Measurements from ENCODE around the gene ALCAM. TPM values are rescaled to one million over a fixed set of nuclear protein-coding genes. Genes with fewer than 3 reads are reported as not detected.

Gene ALCAM
- polyA plus RNA-seq, 3 donors: 7.1 to 8.0 (median 7.9) TPM

DNA sequence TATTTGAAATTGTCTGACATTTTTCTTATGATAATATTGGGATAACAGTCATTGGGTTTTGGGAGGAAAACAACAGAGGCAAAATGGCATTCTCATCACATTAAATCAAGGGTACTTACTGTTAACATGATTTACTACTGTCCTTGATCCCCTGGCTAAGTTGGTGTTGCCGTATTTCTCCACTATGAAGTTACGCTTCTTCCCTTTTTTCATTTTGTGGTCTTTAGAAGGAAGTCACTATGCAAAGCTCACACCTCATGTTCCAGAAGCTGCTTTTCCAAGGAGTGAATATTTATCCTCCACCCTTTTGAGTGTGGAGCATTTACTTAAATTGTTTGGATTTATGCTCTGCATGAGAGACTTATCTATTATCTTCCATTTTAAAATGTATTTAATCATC is 63.7 kb downstream of the ALCAM start:
- Mint-ChIP-seq H3K4me1 (peaks cover 15% of the 10 kb centered on the region), H3K9me3 (peaks cover 0 to under 1% (median 0%) of the 10 kb centered on the region in 7 donors), H3K27me3 (ENCODE audit: low read depth in 3 of 3) (peaks cover 0 to 2% (median 0%) of the 10 kb centered on the region in 3 donors), H3K36me3 (no peaks in the 10 kb centered on the region), H3K4me3 (no peak overlapping the region), H3K27ac (no peak overlapping the region)
- Histone ChIP-seq H2AFZ (ENCODE audit: insufficient read depth, low read depth, low read length, poor library complexity, severe bottlenecking) (no peak overlapping the region), H4K20me1 (ENCODE audit: insufficient read depth, low read length) (no peaks in the 10 kb centered on the region), H3K4me2 (replicated peaks; ENCODE audit: extremely low read depth, low read length, poor library complexity, severe bottlenecking) (no peak overlapping the region), H3K27ac (ENCODE audit: low read depth in 1 of 2, low read length in 2 of 2) (no peak overlapping the region), H3K79me2 (ENCODE audit: insufficient read depth, low read length) (no peaks in the 10 kb centered on the region), H3K9me3 (replicated peaks in 1 of 2; ENCODE audit: control insufficient read depth in 1 of 2, insufficient read depth in 1 of 2, low read length in 2 of 2) (peaks cover 0 to under 1% of the 10 kb centered on the region in 2 donors), H3K27me3 (ENCODE audit: control insufficient read depth in 2 of 2, insufficient read depth in 2 of 2, low read length in 2 of 2) (no peaks in the 10 kb centered on the region), H3K9ac (ENCODE audit: insufficient read depth, low read length, poor library complexity, severe bottlenecking) (no peak overlapping the region), H3K4me1 (ENCODE audit: control insufficient read depth in 1 of 2, insufficient read depth in 2 of 2, low read length in 2 of 2) (peaks cover 4 to 14% of the 10 kb centered on the region in 2 donors), H3K36me3 (replicated peaks in 1 of 2; ENCODE audit: control insufficient read depth in 1 of 2, insufficient read depth in 2 of 2, low read length in 2 of 2) (no peaks in the 10 kb centered on the region), H3K4me3 (replicated peaks in 1 of 3; ENCODE audit: low read depth in 2 of 3, low read length in 3 of 3) (no peak overlapping the region)
- DNase-seq: peak; percentile 18 to 28 (median 27)
- WGBS (ENCODE audit: insufficient coverage): no CpG with 5 or more reads among the region's 2 CpGs
- TF ChIP-seq, protein P1, sequence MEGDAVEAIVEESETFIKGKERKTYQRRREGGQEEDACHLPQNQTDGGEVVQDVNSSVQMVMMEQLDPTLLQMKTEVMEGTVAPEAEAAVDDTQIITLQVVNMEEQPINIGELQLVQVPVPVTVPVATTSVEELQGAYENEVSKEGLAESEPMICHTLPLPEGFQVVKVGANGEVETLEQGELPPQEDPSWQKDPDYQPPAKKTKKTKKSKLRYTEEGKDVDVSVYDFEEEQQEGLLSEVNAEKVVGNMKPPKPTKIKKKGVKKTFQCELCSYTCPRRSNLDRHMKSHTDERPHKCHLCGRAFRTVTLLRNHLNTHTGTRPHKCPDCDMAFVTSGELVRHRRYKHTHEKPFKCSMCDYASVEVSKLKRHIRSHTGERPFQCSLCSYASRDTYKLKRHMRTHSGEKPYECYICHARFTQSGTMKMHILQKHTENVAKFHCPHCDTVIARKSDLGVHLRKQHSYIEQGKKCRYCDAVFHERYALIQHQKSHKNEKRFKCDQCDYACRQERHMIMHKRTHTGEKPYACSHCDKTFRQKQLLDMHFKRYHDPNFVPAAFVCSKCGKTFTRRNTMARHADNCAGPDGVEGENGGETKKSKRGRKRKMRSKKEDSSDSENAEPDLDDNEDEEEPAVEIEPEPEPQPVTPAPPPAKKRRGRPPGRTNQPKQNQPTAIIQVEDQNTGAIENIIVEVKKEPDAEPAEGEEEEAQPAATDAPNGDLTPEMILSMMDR (IDR thresholded peaks at IDR 0.05): no peak
- intact Hi-C loops (cut with micrococcal nuclease): no loop called here

- Mint-ChIP-seq H3K27ac (peak overlapping the region in 1 of 7 donors; percentile 47), H3K9me3 (peaks cover 0 to 5% (median 5%) of the 10 kb centered on the region in 7 donors), H3K4me1 (peaks cover 15% of the 10 kb centered on the region), H3K4me3 (no peak overlapping the region), H3K36me3 (peaks cover 2 to 3% of the 10 kb centered on the region in 2 donors), H3K27me3 (ENCODE audit: low read depth in 3 of 3) (peaks cover 0 to 2% (median 0%) of the 10 kb centered on the region in 3 donors)
- no peaks in the 10 kb centered on the region for H4K20me1 ChIP-seq (ENCODE audit: insufficient read depth, low read length)
- DNase-seq: no peak
- H3K36me3 ChIP-seq (replicated peaks in 1 of 2; ENCODE audit: control insufficient read depth in 1 of 2, insufficient read depth in 2 of 2, low read length in 2 of 2): no peaks in the 10 kb centered on the region
- no peak overlapping the region for H2AFZ ChIP-seq (ENCODE audit: insufficient read depth, low read depth, low read length, poor library complexity, severe bottlenecking)
- no peak overlapping the region for H3K4me2 ChIP-seq (replicated peaks; ENCODE audit: extremely low read depth, low read length, poor library complexity, severe bottlenecking)
- peaks cover 5 to 6% of the 10 kb centered on the region in 2 donors for H3K9me3 ChIP-seq (replicated peaks in 1 of 2; ENCODE audit: control insufficient read depth in 1 of 2, insufficient read depth in 1 of 2, low read length in 2 of 2)
- H3K79me2 ChIP-seq (ENCODE audit: insufficient read depth, low read length): no peaks in the 10 kb centered on the region
- no peak overlapping the region for H3K4me3 ChIP-seq (replicated peaks in 1 of 3; ENCODE audit: low read depth in 2 of 3, low read length in 3 of 3)
- H3K4me1 ChIP-seq (ENCODE audit: control insufficient read depth in 1 of 2, insufficient read depth in 2 of 2, low read length in 2 of 2): peaks cover 4 to 14% of the 10 kb centered on the region in 2 donors
- no peak overlapping the region for H3K9ac ChIP-seq (ENCODE audit: insufficient read depth, low read length, poor library complexity, severe bottlenecking)
- no peak overlapping the region for H3K27ac ChIP-seq (ENCODE audit: low read depth in 1 of 2, low read length in 2 of 2)
- 86% methylated on average over 1 of the region's 2 CpGs for whole genome bisulfite sequencing (ENCODE audit: insufficient coverage)
- H3K27me3 ChIP-seq (ENCODE audit: control insufficient read depth in 2 of 2, insufficient read depth in 2 of 2, low read length in 2 of 2): no peaks in the 10 kb centered on the region
- intact Hi-C loops (cut with micrococcal nuclease): no loop called here
- TF ChIP-seq, protein P1 (IDR thresholded peaks at IDR 0.05): no peak
Observed at GRCh38 chr3:105431200-105431599, 64.5 kb downstream of the ALCAM start.

All from CD14-positive monocyte (primary cell).